Colonic mucosa (tissue), 4 donors: ENCODE results near the gene ADGRL3. TPM values are rescaled to one million over a fixed set of nuclear protein-coding genes. Genes with fewer than 3 reads are reported as not detected.

ENCODE experiments used
- DNase-seq: peaks from one replicate; pipeline ENCODE4 v3.0.0-alpha.2; 2020
- H3K27ac ChIP-seq: fragments of 200-600 bp; one replicate; pipeline ENCODE4 v1.8.0; 2021
- H3K27me3 ChIP-seq: fragments of 200-600 bp; one replicate; pipeline ENCODE4 v1.8.0; 2021
- H3K36me3 ChIP-seq: fragments of 200-600 bp; one replicate; pipeline ENCODE4 v1.8.0; 2021
- H3K4me1 ChIP-seq: fragments of 200-600 bp; one replicate; pipeline ENCODE4 v1.8.0; 2021; ENCODE audit warnings: mild to moderate bottlenecking
- H3K4me3 ChIP-seq: fragments of 200-600 bp; one replicate; pipeline ENCODE4 v1.8.0; 2021
- H3K9ac ChIP-seq, 2 donors: one replicate each; pipeline ENCODE4 v1.7.0; 2013; ENCODE audit warnings: control low read depth in 2 of 2, low read depth in 2 of 2, low read length in 2 of 2
- H3K9me3 ChIP-seq: fragments of 200-600 bp; one replicate; pipeline ENCODE4 v1.8.0; 2021
- CTCF ChIP-seq: fragments of 200-600 bp; IDR thresholded peaks from one replicate; pipeline ENCODE4 v1.8.0; 2022; ENCODE audit warnings: antibody characterized with exemption, mild to moderate bottlenecking
- intact Hi-C: fragments of 100-400 bp; cut with DNase I; formaldehyde crosslinking; loops from one replicate; pipeline ENCODE4 v1.14.1; 2022
- total RNA-seq, 2 donors: library from RNA; stranded (reverse); fragmentation: NEBNext Ultra II Directional in 1 of 2; extraction: Animal tissue kit (Norgen Biotek cat#: 25700) in 1 of 2; gene quantifications; one replicate each; pipeline ENCODE4 v1.2.1, GENCODE V29; 2021
- donor health status: healthy.
- donor health status: DM: no; HTN: no; CAD: no.
- donor health status: DM: no; HTN: no; CAD: no.

ADGRL3 gene
- total RNA-seq, 2 donors from 2014 or later = 4.1 to 4.4 TPM

- intact Hi-C loops = no loop called here
- H3K4me3 ChIP-seq = no peak overlapping the region
- no peak for TF ChIP-seq CTCF
- no peak overlapping the region for H3K9ac ChIP-seq
- H3K27me3 ChIP-seq = no peaks in the 10 kb centered on the region
- H3K36me3 ChIP-seq = no peaks in the 10 kb centered on the region
- H3K9me3 ChIP-seq = no peaks in the 10 kb centered on the region
- H3K27ac ChIP-seq = no peak overlapping the region
- H3K4me1 ChIP-seq = no peaks in the 10 kb centered on the region
- DNase-seq = no peak
These were observed 31.3 kb downstream of the ADGRL3 start for GRCh38 chr4:61231421-61231820.

GRCh38 chr4:61239250-61239649 lies 39.1 kb downstream of the ADGRL3 start:
- no peaks in the 10 kb centered on the region for H3K4me1 ChIP-seq
- no peak for DNase-seq
- TF ChIP-seq CTCF = no peak
- H3K36me3 ChIP-seq = no peaks in the 10 kb centered on the region
- no peak overlapping the region for H3K4me3 ChIP-seq
- no peaks in the 10 kb centered on the region for H3K27me3 ChIP-seq
- intact Hi-C loops = no loop called here
- no peak overlapping the region for H3K9ac ChIP-seq
- H3K27ac ChIP-seq = no peak overlapping the region
- no peaks in the 10 kb centered on the region for H3K9me3 ChIP-seq

GRCh38 chr4:61243962-61244361 lies 43.8 kb downstream of the ADGRL3 start:
- Histone ChIP-seq H3K27me3 (no peaks in the 10 kb centered on the region), H3K36me3 (no peaks in the 10 kb centered on the region), H3K9me3 (no peaks in the 10 kb centered on the region), H3K27ac (no peak overlapping the region), H3K9ac (no peak overlapping the region), H3K4me1 (no peaks in the 10 kb centered on the region), H3K4me3 (no peak overlapping the region)
- TF ChIP-seq CTCF = no peak
- no peak for DNase-seq
- intact Hi-C loops = no loop called here

GRCh38 chr4:61245069-61245714 lies 45.1 kb downstream of the ADGRL3 start:
- Histone ChIP-seq H3K27ac (no peak overlapping the region), H3K4me1 (no peaks in the 10 kb centered on the region), H3K9me3 (no peaks in the 10 kb centered on the region), H3K9ac (no peak overlapping the region), H3K36me3 (no peaks in the 10 kb centered on the region), H3K27me3 (no peaks in the 10 kb centered on the region), H3K4me3 (no peak overlapping the region)
- DNase-seq = no peak
- intact Hi-C loops = no loop called here
- TF ChIP-seq CTCF = no peak

GRCh38 chr4:61246034-61246433 lies 45.9 kb downstream of the ADGRL3 start:
- H3K27ac ChIP-seq = no peak overlapping the region
- no peak for TF ChIP-seq CTCF
- intact Hi-C loops = no loop called here

More at GRCh38 chr4:61246034-61246433, 45.9 kb downstream of the ADGRL3 start:
- Histone ChIP-seq H3K9me3 (no peaks in the 10 kb centered on the region), H3K4me1 (no peaks in the 10 kb centered on the region), H3K9ac (no peak overlapping the region), H3K4me3 (no peak overlapping the region), H3K27me3 (no peaks in the 10 kb centered on the region), H3K36me3 (no peaks in the 10 kb centered on the region)
- DNase-seq = peak; percentile 16
